Epithelial cell of alveolus of lung (primary cell): Measurements from ENCODE around the gene SLC16A4. TPM values are rescaled to one million over a fixed set of nuclear protein-coding genes. Genes with fewer than 3 reads are reported as not detected.

Experiments used
- total RNA-seq: library from RNA; depleted of rRNA; stranded (reverse); fragments of >200 nt; gene quantifications from 2 replicates; pipeline ENCODE4 v1.2.1, GENCODE V29; 2015

Gene SLC16A4
- total RNA-seq, result 20.8 and 21.7 TPM in 2 replicates

DNA sequence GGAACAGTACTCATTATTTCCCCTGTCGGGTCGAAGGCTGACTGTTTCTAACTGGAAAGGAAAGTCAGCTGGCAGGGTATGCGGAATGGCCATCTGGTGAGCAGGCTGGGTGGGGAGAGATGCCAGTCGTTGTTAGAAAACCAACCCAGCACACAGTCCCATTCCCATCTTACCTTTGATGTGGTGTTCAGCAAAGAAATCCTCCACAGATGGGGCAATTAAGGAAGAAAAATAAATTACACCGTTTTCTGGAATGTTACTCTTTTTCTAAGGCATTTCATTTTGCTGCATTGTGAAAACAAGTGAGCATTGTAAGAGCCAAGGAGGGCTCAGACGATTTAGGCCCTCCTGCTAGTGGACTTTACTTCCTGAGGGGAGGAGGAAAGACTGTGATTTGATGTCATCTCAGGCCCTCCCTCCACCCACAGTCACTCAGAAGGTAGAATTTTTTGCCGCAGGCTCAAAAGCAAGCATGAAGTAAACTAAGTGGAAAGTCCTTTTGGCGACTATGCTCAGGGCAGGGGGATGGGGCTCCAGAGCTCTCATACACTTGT lies at the start of gene SLC16A4:
SLC16A4 (minus strand) TSS at position 335 of the 554 bp plus-strand sequence. CDS start 1,703 bp downstream, outside the sequence.

GRCh38 chr1:110407260-110408210 lies 16.7 kb upstream of the SLC16A4 start, which contains the start of gene LAMTOR5:
Gene LAMTOR5 (minus strand): TSS chr1:110407694. CDS start chr1:110407620, 74 bp downstream.

DNA sequence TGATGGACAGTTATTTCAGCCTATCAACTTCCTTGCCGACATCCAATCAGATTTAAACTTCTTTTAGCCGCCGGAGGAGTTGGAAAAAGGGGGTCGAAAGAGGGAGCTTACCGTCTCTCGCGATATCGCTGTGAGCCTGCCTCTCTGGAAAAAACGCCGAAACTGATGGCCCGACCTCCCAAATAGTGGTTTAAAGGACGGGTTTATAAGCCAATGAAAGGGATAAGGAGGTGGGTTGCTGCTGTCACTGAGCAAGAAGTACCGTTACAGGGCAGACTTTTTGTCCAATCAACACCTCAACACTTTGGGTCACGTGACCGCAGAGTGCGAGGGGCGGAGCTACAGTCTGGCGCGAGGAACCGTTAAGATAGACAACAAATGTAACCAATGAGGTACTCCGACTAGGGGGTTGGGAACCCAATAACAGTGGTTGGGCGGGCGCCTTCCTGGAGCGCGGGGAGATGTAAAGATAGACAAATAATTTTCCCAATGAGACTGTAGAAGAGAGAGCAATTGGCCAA lies 51.9 kb downstream of the SLC16A4 start, which contains the start of gene RBM15:
RBM15 (plus strand) TSS at position 492 of the 521 bp plus-strand sequence; CDS start at position 521, 29 bp downstream.

Other genes with a start within 250 kb of the SLC16A4 start
- gene SLC6A17, start 240.5 kb downstream of the SLC16A4 start, total RNA-seq, result 0.13 TPM in 1 of 2 replicates, not detected in the other
- 0.88 and 1.0 TPM in 2 replicates for gene KCNC4, start 180.7 kb downstream of the SLC16A4 start, total RNA-seq
- gene RBM15, start 51.6 kb downstream of the SLC16A4 start, total RNA-seq, result 20.3 and 31.5 TPM in 2 replicates
- gene LAMTOR5, start 16.7 kb upstream of the SLC16A4 start, total RNA-seq, result 111 and 158 TPM in 2 replicates
- gene PROK1, start 60.1 kb upstream of the SLC16A4 start, total RNA-seq, result not detected in 2 replicates
- gene KCNA10, start 128.1 kb upstream of the SLC16A4 start, total RNA-seq, result not detected in 2 replicates
- gene KCNA2, start 215.3 kb upstream of the SLC16A4 start, total RNA-seq, result not detected in 2 replicates